HEK293T (cell line): ENCODE data around the gene NRDC.

Experiments
- CTCF ChIA-PET: fragments of 350-600 bp; formaldehyde crosslinking; extraction: SDS; loops from one replicate; lab custom pipeline; 2021; ENCODE audit warnings: antibody characterized with exemption, inconsistent platforms; lab: Yijun Ruan, JAX
- POLR2A ChIA-PET: fragments of 350-600 bp; formaldehyde crosslinking; extraction: SDS; loops from one replicate; lab custom pipeline; 2020; ENCODE audit warnings: antibody characterized with exemption, inconsistent platforms; lab: Yijun Ruan, JAX
- DNase-seq: peaks from one replicate; pipeline ENCODE4 v3.0.0; 2012; ENCODE audit warnings: mixed read lengths; ENCODE audit errors: extremely low spot score
- ARNT ChIP-seq: fragments of 450-650 bp; IDR thresholded peaks from 2 replicates; pipeline ENCODE4 v1.6.1; 2017; ENCODE audit warnings: mild to moderate bottlenecking
- BHLHE40 ChIP-seq: fragments of 450-650 bp; IDR thresholded peaks from 2 replicates; pipeline ENCODE4 v1.6.1; 2016; ENCODE audit warnings: mild to moderate bottlenecking, moderate library complexity, borderline replicate concordance
- CTBP1 ChIP-seq: fragments of 450-650 bp; IDR thresholded peaks from 2 replicates; pipeline ENCODE4 v1.6.1; 2016; ENCODE audit warnings: borderline replicate concordance
- ELF4 ChIP-seq: fragments of 450-650 bp; IDR thresholded peaks from 2 replicates; pipeline ENCODE4 v1.6.1; 2017; ENCODE audit warnings: antibody characterized with exemption
- FOXA1 ChIP-seq: fragments of 450-650 bp; IDR thresholded peaks from 2 replicates; pipeline ENCODE4 v1.6.1; 2016; ENCODE audit warnings: mild to moderate bottlenecking
- FOXK2 ChIP-seq: fragments of 450-650 bp; IDR thresholded peaks from 2 replicates; pipeline ENCODE4 v1.6.1; 2016; ENCODE audit warnings: mild to moderate bottlenecking
- FOXM1 ChIP-seq: fragments of 450-650 bp; IDR thresholded peaks from 2 replicates; pipeline ENCODE4 v1.6.1; 2017; ENCODE audit warnings: mild to moderate bottlenecking, borderline replicate concordance
- HDGF ChIP-seq: fragments of 450-650 bp; IDR thresholded peaks from 2 replicates; pipeline ENCODE4 v1.6.1; 2017; ENCODE audit warnings: antibody characterized with exemption, borderline replicate concordance
- L3MBTL2 ChIP-seq: fragments of 450-650 bp; conservative IDR thresholded peaks from 2 replicates; pipeline ENCODE4 v1.6.1; 2016; ENCODE audit warnings: mild to moderate bottlenecking
- LEF1 ChIP-seq: fragments of 450-650 bp; IDR thresholded peaks from 2 replicates; pipeline ENCODE4 v1.6.1; 2017; ENCODE audit warnings: mild to moderate bottlenecking, borderline replicate concordance
- NFRKB ChIP-seq: fragments of 450-650 bp; IDR thresholded peaks from 2 replicates; pipeline ENCODE4 v1.6.1; 2016; ENCODE audit warnings: mild to moderate bottlenecking, moderate library complexity
- SP1 ChIP-seq: fragments of 450-650 bp; IDR thresholded peaks from 2 replicates; pipeline ENCODE4 v1.6.1; 2017
- SUZ12 ChIP-seq: fragments of 450-650 bp; IDR thresholded peaks from 2 replicates; pipeline ENCODE4 v1.6.1; 2016; ENCODE audit warnings: mild to moderate bottlenecking
- TARDBP ChIP-seq: fragments of 450-650 bp; IDR thresholded peaks from 2 replicates; pipeline ENCODE4 v1.6.1; 2016
- ZNF384 ChIP-seq: fragments of 450-650 bp; IDR thresholded peaks from 2 replicates; pipeline ENCODE4 v1.6.1; 2016
- TF ChIP-seq, protein P1 (sequence below): fragments of 450-650 bp; IDR thresholded peaks from 2 replicates; pipeline ENCODE4 v1.6.1; 2016

The NRDC gene

DNA sequence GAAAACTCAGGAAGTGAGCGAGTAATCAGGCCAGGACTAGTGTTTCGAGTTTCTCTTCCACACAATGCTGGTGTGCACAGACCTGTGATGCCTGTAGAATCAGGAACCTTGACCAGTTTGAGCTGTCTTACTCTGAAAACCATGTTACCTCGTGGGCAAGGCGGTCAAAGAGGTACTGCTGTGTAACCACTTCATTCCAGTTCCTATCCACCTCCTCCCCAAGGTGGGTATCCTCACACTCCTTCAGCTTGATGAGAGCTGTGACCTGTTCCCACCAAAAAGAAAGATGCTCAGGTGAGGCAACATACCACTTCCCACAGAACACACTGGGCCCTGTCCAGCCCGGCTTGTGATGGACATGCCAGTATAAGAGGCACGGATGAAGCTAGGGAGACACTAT is 88.1 kb downstream of the NRDC start:
- DNase-seq = no peak
- POLR2A ChIA-PET = interaction anchor here (1.0 to 1.5 kb wide), 2 partner anchors 9 to 89 kb away, joined by 3 to 4 read pairs; no protein-coding TSS in a partner anchor
- CTCF ChIA-PET = interaction anchor here (0.8 kb wide), 1 partner anchor 22 kb away, joined by 4 read pairs; no protein-coding TSS in a partner anchor
- TF ChIP-seq ARNT (no peak), SUZ12 (no peak), LEF1 (no peak), ZNF384 (no peak), BHLHE40 (no peak), FOXK2 (no peak), NFRKB (no peak)
- TF ChIP-seq, protein P1, sequence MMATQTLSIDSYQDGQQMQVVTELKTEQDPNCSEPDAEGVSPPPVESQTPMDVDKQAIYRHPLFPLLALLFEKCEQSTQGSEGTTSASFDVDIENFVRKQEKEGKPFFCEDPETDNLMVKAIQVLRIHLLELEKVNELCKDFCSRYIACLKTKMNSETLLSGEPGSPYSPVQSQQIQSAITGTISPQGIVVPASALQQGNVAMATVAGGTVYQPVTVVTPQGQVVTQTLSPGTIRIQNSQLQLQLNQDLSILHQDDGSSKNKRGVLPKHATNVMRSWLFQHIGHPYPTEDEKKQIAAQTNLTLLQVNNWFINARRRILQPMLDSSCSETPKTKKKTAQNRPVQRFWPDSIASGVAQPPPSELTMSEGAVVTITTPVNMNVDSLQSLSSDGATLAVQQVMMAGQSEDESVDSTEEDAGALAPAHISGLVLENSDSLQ = no peak

GRCh38 chr1:51789342-51789741 is 89.2 kb downstream of the NRDC start:
- no peak for TF ChIP-seq TARDBP
- TF ChIP-seq LEF1 = no peak
- TF ChIP-seq FOXA1 = no peak
- no peak for TF ChIP-seq ZNF384
- no peak for TF ChIP-seq CTBP1
- TF ChIP-seq L3MBTL2 = no peak
- no peak for TF ChIP-seq FOXK2
- no peak for TF ChIP-seq FOXM1
- TF ChIP-seq ARNT = no peak
- no peak for TF ChIP-seq SUZ12
- TF ChIP-seq, protein P1 = no peak
- TF ChIP-seq HDGF = no peak
- TF ChIP-seq SP1 = no peak
- TF ChIP-seq BHLHE40 = no peak
- no peak for TF ChIP-seq ELF4
- ChIA-PET POLR2A (no interaction called here), CTCF (no interaction called here)
- DNase-seq = no peak

- CTCF ChIA-PET = no interaction called here
- TF ChIP-seq NFRKB = no peak
- TF ChIP-seq SUZ12 = no peak
- TF ChIP-seq, protein P1 = no peak
- TF ChIP-seq L3MBTL2 = no peak
- TF ChIP-seq SP1 = no peak
- no peak for TF ChIP-seq FOXM1
- no peak for TF ChIP-seq ARNT
- no peak for TF ChIP-seq HDGF
- no peak for TF ChIP-seq LEF1
- TF ChIP-seq ZNF384 = no peak
- no peak for TF ChIP-seq ELF4
- no peak for DNase-seq
- POLR2A ChIA-PET = no interaction called here
These were observed 89.6 kb downstream of the NRDC start for GRCh38 chr1:51788938-51789337.

DNA sequence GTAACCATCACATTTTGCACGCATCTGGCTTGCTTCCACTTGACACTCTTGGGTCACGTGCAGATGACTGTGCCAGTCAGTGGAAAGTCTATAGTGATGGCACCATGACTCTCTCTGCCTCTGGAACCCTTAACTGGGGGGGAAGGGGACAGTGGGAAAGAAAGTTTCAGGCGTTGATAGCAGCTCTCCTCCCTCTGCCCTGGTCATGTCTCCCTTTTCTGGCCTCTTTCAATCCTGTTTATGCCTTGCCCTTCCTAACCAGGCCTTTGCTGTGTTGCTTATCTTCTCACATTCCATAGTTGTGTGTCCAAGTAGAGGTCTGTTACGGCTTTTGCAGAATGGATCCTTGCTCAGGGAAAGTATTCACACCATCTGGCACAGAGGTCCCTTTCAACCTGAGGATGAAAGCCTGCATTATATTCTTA is 93.5 kb downstream of the NRDC start:
- DNase-seq = no peak
- POLR2A ChIA-PET = no interaction called here
- no peak for TF ChIP-seq ELF4
- no peak for TF ChIP-seq HDGF
- CTCF ChIA-PET = no interaction called here

DNA sequence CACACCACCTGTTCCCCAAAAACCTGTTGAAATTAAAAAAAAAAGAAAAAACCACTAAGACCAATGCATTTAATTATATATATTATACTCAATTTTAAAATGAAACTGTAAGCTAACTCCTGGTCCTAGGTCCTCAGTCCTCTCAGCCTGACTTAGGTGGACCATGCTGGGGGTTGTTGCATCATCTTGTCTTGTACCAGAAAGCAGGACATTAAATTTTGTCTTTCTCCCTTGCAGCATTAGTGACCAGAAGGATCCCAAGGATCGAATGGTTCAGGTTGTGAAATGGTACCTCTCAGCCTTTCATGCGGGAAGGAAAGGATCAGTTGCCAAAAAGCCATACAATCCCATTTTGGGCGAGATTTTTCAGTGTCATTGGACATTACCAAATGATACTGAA is 97.6 kb downstream of the NRDC start:
- ChIA-PET CTCF (no interaction called here), POLR2A (no interaction called here)
- no peak for TF ChIP-seq FOXA1
- no peak for TF ChIP-seq SUZ12
- no peak for TF ChIP-seq ARNT
- TF ChIP-seq SP1 = no peak
- TF ChIP-seq NFRKB = no peak
- no peak for TF ChIP-seq HDGF
- TF ChIP-seq ELF4 = no peak
- TF ChIP-seq CTBP1 = no peak
- TF ChIP-seq BHLHE40 = no peak
- TF ChIP-seq TARDBP = no peak
- no peak for TF ChIP-seq ZNF384
- TF ChIP-seq L3MBTL2 = no peak
- TF ChIP-seq FOXM1 = no peak
- no peak for TF ChIP-seq LEF1
- TF ChIP-seq, protein P1 = no peak
- TF ChIP-seq FOXK2 = no peak
- DNase-seq = no peak

GRCh38 chr1:51776408-51776807 is 102.1 kb downstream of the NRDC start:
- ChIA-PET CTCF (no interaction called here), POLR2A (no interaction called here)
- TF ChIP-seq, protein P1 = no peak
- no peak for TF ChIP-seq NFRKB
- no peak for TF ChIP-seq SP1
- no peak for TF ChIP-seq FOXK2
- no peak for TF ChIP-seq L3MBTL2
- TF ChIP-seq SUZ12 = no peak
- TF ChIP-seq TARDBP = no peak
- TF ChIP-seq ARNT = no peak
- no peak for TF ChIP-seq FOXM1
- no peak for TF ChIP-seq BHLHE40
- no peak for TF ChIP-seq FOXA1
- no peak for TF ChIP-seq HDGF
- no peak for TF ChIP-seq LEF1
- no peak for TF ChIP-seq CTBP1
- no peak for DNase-seq
